ENCODE measurements around the gene CACNA2D1. TPM values are rescaled to one million over a fixed set of nuclear protein-coding genes. Genes with fewer than 3 reads are reported as not detected.

Gene CACNA2D1
- total RNA-seq, 1 experiment from 2014 or later: 0.77 TPM

- Histone ChIP-seq H3K4me1 (ENCODE audit: insufficient read depth, low read length) (no peaks in the 10 kb centered on the region), H3K9me3 (ENCODE audit: low read length) (no peaks in the 10 kb centered on the region), H3K27me3 (ENCODE audit: low read length) (peaks cover 19% of the 10 kb centered on the region), H3K36me3 (ENCODE audit: low read depth, low read length) (no peaks in the 10 kb centered on the region), H3K9ac (ENCODE audit: low read length) (no peak overlapping the region), H2AFZ (ENCODE audit: low read length) (no peak overlapping the region), H3K27ac (ENCODE audit: low read length) (no peak overlapping the region), H3K4me3 (ENCODE audit: low read length) (no peak overlapping the region), H3K79me2 (ENCODE audit: low read length) (no peaks in the 10 kb centered on the region), H3F3A (ENCODE audit: low read length, unreplicated experiment) (no peaks in the 10 kb centered on the region), H4K20me1 (ENCODE audit: low read length) (no peaks in the 10 kb centered on the region), H3K4me2 (ENCODE audit: low read length) (no peak overlapping the region), H3K9me2 (replicated peaks; ENCODE audit: low read length) (no peaks in the 10 kb centered on the region)
- ChIA-PET POLR2A (ENCODE audit: unreplicated experiment) (no interaction called here), CTCF (no interaction called here)
- intact Hi-C loops (cut with micrococcal nuclease): no loop called here
- DNase-seq (no peak), ATAC-seq (no peak)
- no TSS peak for BruUV-seq (replicated peaks)
- TF ChIP-seq CTCF (conservative IDR thresholded peaks at IDR 0.05; ENCODE audit: low read depth, low read length) (no peak), EZH2 (IDR thresholded peaks at IDR 0.05; ENCODE audit: low read length, unreplicated experiment) (no peak), EZH2phosphoT487 (IDR thresholded peaks at IDR 0.05; ENCODE audit: borderline replicate concordance, low read length) (no peak)
These were observed 39.5 kb downstream of the CACNA2D1 start for GRCh38 chr7:82404094-82404493.

GRCh38 chr7:82397879-82398524, 45.6 kb downstream of the CACNA2D1 start:
- no peak for TF ChIP-seq EZH2phosphoT487 (IDR thresholded peaks at IDR 0.05; ENCODE audit: borderline replicate concordance, low read length)
- no peak for TF ChIP-seq EZH2 (IDR thresholded peaks at IDR 0.05; ENCODE audit: low read length, unreplicated experiment)
- TF ChIP-seq CTCF (conservative IDR thresholded peaks at IDR 0.05; ENCODE audit: low read depth, low read length): no peak
- Histone ChIP-seq H4K20me1 (ENCODE audit: low read length) (no peaks in the 10 kb centered on the region), H3F3A (ENCODE audit: low read length, unreplicated experiment) (no peaks in the 10 kb centered on the region), H3K4me3 (ENCODE audit: low read length) (no peak overlapping the region), H3K9me2 (replicated peaks; ENCODE audit: low read length) (no peaks in the 10 kb centered on the region), H3K4me1 (ENCODE audit: insufficient read depth, low read length) (no peaks in the 10 kb centered on the region), H3K36me3 (ENCODE audit: low read depth, low read length) (no peaks in the 10 kb centered on the region), H3K79me2 (ENCODE audit: low read length) (no peaks in the 10 kb centered on the region), H3K27me3 (ENCODE audit: low read length) (peaks cover 9% of the 10 kb centered on the region), H3K4me2 (ENCODE audit: low read length) (no peak overlapping the region), H3K9ac (ENCODE audit: low read length) (no peak overlapping the region), H3K27ac (ENCODE audit: low read length) (no peak overlapping the region), H2AFZ (ENCODE audit: low read length) (no peak overlapping the region), H3K9me3 (ENCODE audit: low read length) (no peaks in the 10 kb centered on the region)
- ATAC-seq: no peak
- ChIA-PET POLR2A (ENCODE audit: unreplicated experiment) (no interaction called here), CTCF (no interaction called here)
- DNase-seq: no peak
- BruUV-seq (replicated peaks): no TSS peak
- intact Hi-C loops (cut with micrococcal nuclease): no loop called here

GRCh38 chr7:82396343-82396742, 47.2 kb downstream of the CACNA2D1 start:
- ATAC-seq: no peak
- intact Hi-C loops (cut with micrococcal nuclease): no loop called here
- peaks cover 6% of the 10 kb centered on the region for H3K27me3 ChIP-seq (ENCODE audit: low read length)

More at GRCh38 chr7:82396343-82396742, 47.2 kb downstream of the CACNA2D1 start:
- no peak for DNase-seq
- no TSS peak for BruUV-seq (replicated peaks)
- no peaks in the 10 kb centered on the region for H3K36me3 ChIP-seq (ENCODE audit: low read depth, low read length)
- H3K9me2 ChIP-seq (replicated peaks; ENCODE audit: low read length): no peaks in the 10 kb centered on the region
- no peaks in the 10 kb centered on the region for H3K9me3 ChIP-seq (ENCODE audit: low read length)
- ChIA-PET CTCF (no interaction called here), POLR2A (ENCODE audit: unreplicated experiment) (no interaction called here)
- H4K20me1 ChIP-seq (ENCODE audit: low read length): no peaks in the 10 kb centered on the region
- no peaks in the 10 kb centered on the region for H3K4me1 ChIP-seq (ENCODE audit: insufficient read depth, low read length)
- TF ChIP-seq CTCF (conservative IDR thresholded peaks at IDR 0.05; ENCODE audit: low read depth, low read length) (no peak), EZH2 (IDR thresholded peaks at IDR 0.05; ENCODE audit: low read length, unreplicated experiment) (no peak), EZH2phosphoT487 (IDR thresholded peaks at IDR 0.05; ENCODE audit: borderline replicate concordance, low read length) (no peak)
- no peak overlapping the region for H3K9ac ChIP-seq (ENCODE audit: low read length)
- H3F3A ChIP-seq (ENCODE audit: low read length, unreplicated experiment): no peaks in the 10 kb centered on the region
- no peak overlapping the region for H3K4me2 ChIP-seq (ENCODE audit: low read length)
- no peak overlapping the region for H3K27ac ChIP-seq (ENCODE audit: low read length)
- H3K4me3 ChIP-seq (ENCODE audit: low read length): no peak overlapping the region
- H2AFZ ChIP-seq (ENCODE audit: low read length): no peak overlapping the region
- H3K79me2 ChIP-seq (ENCODE audit: low read length): no peaks in the 10 kb centered on the region

All from PC-3 (cell line).